ENCODE measurements around the gene BNC2. TPM values are rescaled to one million over a fixed set of nuclear protein-coding genes. Genes with fewer than 3 reads are reported as not detected.
A peak's percentile ranks its signal among the peaks of the same experiment; 100 is the strongest.

Gene BNC2
- total RNA-seq, 1 experiment from 2014 or later = 11.7 TPM

GRCh38 chr9:16679327-16679821 lies 191.1 kb downstream of the BNC2 start:
- intact Hi-C loops (cut with micrococcal nuclease) = no loop called here
- BruUV-seq (replicated peaks) = no TSS peak

GRCh38 chr9:16676519-16676918 lies 194.0 kb downstream of the BNC2 start:
- H3K9me3 ChIP-seq (ENCODE audit: low read length) = no peaks in the 10 kb centered on the region
- H3K27me3 ChIP-seq (ENCODE audit: low read length) = no peaks in the 10 kb centered on the region
- no peaks in the 10 kb centered on the region for H3K9me2 ChIP-seq (replicated peaks; ENCODE audit: low read length)
- no peak overlapping the region for H3K27ac ChIP-seq (ENCODE audit: low read length)
- no peak overlapping the region for H3K4me2 ChIP-seq (ENCODE audit: low read length)
- no peak overlapping the region for H3K9ac ChIP-seq (ENCODE audit: low read length)
- ChIA-PET CTCF (no interaction called here), POLR2A (ENCODE audit: unreplicated experiment) (no interaction called here)
- no peaks in the 10 kb centered on the region for H4K20me1 ChIP-seq (ENCODE audit: low read length)
- peaks cover 42% of the 10 kb centered on the region for H3K4me1 ChIP-seq (ENCODE audit: insufficient read depth, low read length)
- BruUV-seq (replicated peaks) = no TSS peak
- no peak overlapping the region for H2AFZ ChIP-seq (ENCODE audit: low read length)
- H3K79me2 ChIP-seq (ENCODE audit: low read length) = peaks cover 25% of the 10 kb centered on the region
- H3F3A ChIP-seq (ENCODE audit: low read length, unreplicated experiment) = no peaks in the 10 kb centered on the region
- no peak overlapping the region for H3K4me3 ChIP-seq (ENCODE audit: low read length)
- ATAC-seq = no peak
- no peaks in the 10 kb centered on the region for H3K36me3 ChIP-seq (ENCODE audit: low read depth, low read length)
- intact Hi-C loops (cut with micrococcal nuclease) = no loop called here
- DNase-seq = no peak
- TF ChIP-seq CTCF (conservative IDR thresholded peaks at IDR 0.05; ENCODE audit: low read depth, low read length) (no peak), EZH2phosphoT487 (IDR thresholded peaks at IDR 0.05; ENCODE audit: borderline replicate concordance, low read length) (no peak), EZH2 (IDR thresholded peaks at IDR 0.05; ENCODE audit: low read length, unreplicated experiment) (no peak)

More at GRCh38 chr9:16679327-16679821, 191.1 kb downstream of the BNC2 start:
- POLR2A ChIA-PET (ENCODE audit: unreplicated experiment) = no interaction called here
- Histone ChIP-seq H3K9ac (ENCODE audit: low read length) (no peak overlapping the region), H3F3A (ENCODE audit: low read length, unreplicated experiment) (no peaks in the 10 kb centered on the region), H2AFZ (ENCODE audit: low read length) (no peak overlapping the region), H3K79me2 (ENCODE audit: low read length) (peaks cover 16% of the 10 kb centered on the region; the same call in 1 of the 2 replicates), H3K36me3 (ENCODE audit: low read depth, low read length) (no peaks in the 10 kb centered on the region), H4K20me1 (ENCODE audit: low read length) (no peaks in the 10 kb centered on the region), H3K9me3 (ENCODE audit: low read length) (no peaks in the 10 kb centered on the region), H3K4me3 (ENCODE audit: low read length) (no peak overlapping the region), H3K9me2 (replicated peaks; ENCODE audit: low read length) (no peaks in the 10 kb centered on the region), H3K27ac (ENCODE audit: low read length) (no peak overlapping the region), H3K27me3 (ENCODE audit: low read length) (no peaks in the 10 kb centered on the region), H3K4me2 (ENCODE audit: low read length) (no peak overlapping the region), H3K4me1 (ENCODE audit: insufficient read depth, low read length) (peaks cover 13% of the 10 kb centered on the region; the same call in 1 of the 2 replicates)
- DNase-seq (no peak), ATAC-seq (no peak)
- TF ChIP-seq EZH2 (IDR thresholded peaks at IDR 0.05; ENCODE audit: low read length, unreplicated experiment) (no peak), EZH2phosphoT487 (IDR thresholded peaks at IDR 0.05; ENCODE audit: borderline replicate concordance, low read length) (no peak), CTCF (conservative IDR thresholded peaks at IDR 0.05; ENCODE audit: low read depth, low read length) (no peak)
- CTCF ChIA-PET = no interaction called here

GRCh38 chr9:16675131-16675530 lies 195.3 kb downstream of the BNC2 start:
- H3K4me1 ChIP-seq (ENCODE audit: insufficient read depth, low read length) = peaks cover 55% of the 10 kb centered on the region
- peak overlapping the region; percentile 37; the same call in 1 of the 2 replicates for H3K27ac ChIP-seq (ENCODE audit: low read length)
- intact Hi-C loops (cut with micrococcal nuclease) = no loop called here
- no peaks in the 10 kb centered on the region for H3K27me3 ChIP-seq (ENCODE audit: low read length)
- H3F3A ChIP-seq (ENCODE audit: low read length, unreplicated experiment) = peaks cover 4% of the 10 kb centered on the region
- H3K4me2 ChIP-seq (ENCODE audit: low read length) = no peak overlapping the region
- H3K36me3 ChIP-seq (ENCODE audit: low read depth, low read length) = no peaks in the 10 kb centered on the region
- ATAC-seq = no peak
- ChIA-PET POLR2A (ENCODE audit: unreplicated experiment) (no interaction called here), CTCF (no interaction called here)
- H3K9ac ChIP-seq (ENCODE audit: low read length) = no peak overlapping the region
- DNase-seq = peak; percentile 35
- no peaks in the 10 kb centered on the region for H3K9me2 ChIP-seq (replicated peaks; ENCODE audit: low read length)
- no peak overlapping the region for H3K4me3 ChIP-seq (ENCODE audit: low read length)
- peaks cover 33% of the 10 kb centered on the region for H3K79me2 ChIP-seq (ENCODE audit: low read length)
- H2AFZ ChIP-seq (ENCODE audit: low read length) = no peak overlapping the region
- H3K9me3 ChIP-seq (ENCODE audit: low read length) = no peaks in the 10 kb centered on the region
- H4K20me1 ChIP-seq (ENCODE audit: low read length) = no peaks in the 10 kb centered on the region
- BruUV-seq (replicated peaks) = no TSS peak
- TF ChIP-seq EZH2 (IDR thresholded peaks at IDR 0.05; ENCODE audit: low read length, unreplicated experiment) = no peak
- no peak for TF ChIP-seq EZH2phosphoT487 (IDR thresholded peaks at IDR 0.05; ENCODE audit: borderline replicate concordance, low read length)
- no peak for TF ChIP-seq CTCF (conservative IDR thresholded peaks at IDR 0.05; ENCODE audit: low read depth, low read length)
